Ascending aorta (tissue), 2 donors: ENCODE data around the gene LUZP2. TPM values are rescaled to one million over a fixed set of nuclear protein-coding genes. Genes with fewer than 3 reads are reported as not detected.

Experiments used
- DNase-seq, 2 donors: peaks; one replicate each; pipeline ENCODE4 v3.0.0-alpha.2; 2019; ENCODE audit warnings: low spot score in 2 of 2
- H3K27ac ChIP-seq, 2 donors: fragments of 200-600 bp; sonication (generic); one replicate each; pipeline ENCODE4 v1.5.1; 2016 to 2017; ENCODE audit warnings: mild to moderate bottlenecking in 1 of 2
- H3K27me3 ChIP-seq: fragments of 200-600 bp; sonication (generic); one replicate; pipeline ENCODE4 v1.5.1; 2017
- H3K36me3 ChIP-seq, 2 donors: fragments of 200-600 bp; sonication (generic); one replicate each; pipeline ENCODE4 v1.5.1; 2016
- H3K4me1 ChIP-seq, 2 donors: fragments of 200-600 bp; sonication (generic); one replicate each; pipeline ENCODE4 v1.5.1; 2016 to 2017; ENCODE audit warnings: mild to moderate bottlenecking in 1 of 2
- H3K4me3 ChIP-seq, 2 donors: fragments of 200-600 bp; sonication (generic); one replicate each; pipeline ENCODE4 v1.5.1; 2016 to 2017; ENCODE audit warnings: mild to moderate bottlenecking in 1 of 2
- H3K9me3 ChIP-seq, 2 donors: fragments of 200-600 bp; sonication (generic); one replicate each; pipeline ENCODE4 v1.5.1; 2016
- intact Hi-C: fragments of 100-400 bp; cut with DNase I; formaldehyde crosslinking; loops from one replicate; pipeline ENCODE4 v1.15.1; 2023
- total RNA-seq: library from RNA; depleted of rRNA; stranded (reverse); fragments of >200 nt; gene quantifications from one replicate; pipeline ENCODE4 v1.1.0, GENCODE V29; 2016
- TF ChIP-seq, protein P1 (sequence below), 3 experiments: fragments of 200-600 bp in 2 of 3; fragments of 450-650 bp in 1 of 3; sonication (generic) in 2 of 3; IDR thresholded peaks; one replicate each; pipeline ENCODE4 v1.5.1; 2016 to 2019; ENCODE audit warnings: antibody characterized with exemption in 3 of 3, mild to moderate bottlenecking in 1 of 3, moderate library complexity in 1 of 3

The LUZP2 gene
- total RNA-seq, 1 donor from 2014 or later = 0.11 TPM

DNA sequence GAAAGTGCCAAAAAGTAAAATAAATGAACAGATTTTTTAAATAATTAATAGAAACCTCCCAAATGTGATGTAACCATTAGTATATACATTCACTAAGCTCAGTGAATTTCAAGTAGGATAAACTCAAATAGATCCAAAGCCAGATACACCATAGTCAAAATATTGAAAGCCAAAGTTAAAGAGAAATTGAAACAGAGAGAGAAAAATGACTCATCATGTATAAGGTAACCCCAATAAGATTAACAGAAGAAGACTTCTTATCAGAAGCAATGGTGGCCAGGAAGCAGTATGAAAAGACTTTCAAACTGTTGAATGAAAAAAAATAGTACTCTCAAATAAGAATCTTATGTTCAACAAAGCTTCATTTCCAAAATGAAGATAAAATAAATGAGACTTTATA is 70.5 kb downstream of the LUZP2 start:
- no peaks in the 10 kb centered on the region for H3K4me1 ChIP-seq
- no peak overlapping the region for H3K27ac ChIP-seq
- H3K9me3 ChIP-seq = no peaks in the 10 kb centered on the region
- no peaks in the 10 kb centered on the region for H3K36me3 ChIP-seq
- DNase-seq = no peak
- no peaks in the 10 kb centered on the region for H3K27me3 ChIP-seq
- H3K4me3 ChIP-seq = no peak overlapping the region
- TF ChIP-seq, protein P1, sequence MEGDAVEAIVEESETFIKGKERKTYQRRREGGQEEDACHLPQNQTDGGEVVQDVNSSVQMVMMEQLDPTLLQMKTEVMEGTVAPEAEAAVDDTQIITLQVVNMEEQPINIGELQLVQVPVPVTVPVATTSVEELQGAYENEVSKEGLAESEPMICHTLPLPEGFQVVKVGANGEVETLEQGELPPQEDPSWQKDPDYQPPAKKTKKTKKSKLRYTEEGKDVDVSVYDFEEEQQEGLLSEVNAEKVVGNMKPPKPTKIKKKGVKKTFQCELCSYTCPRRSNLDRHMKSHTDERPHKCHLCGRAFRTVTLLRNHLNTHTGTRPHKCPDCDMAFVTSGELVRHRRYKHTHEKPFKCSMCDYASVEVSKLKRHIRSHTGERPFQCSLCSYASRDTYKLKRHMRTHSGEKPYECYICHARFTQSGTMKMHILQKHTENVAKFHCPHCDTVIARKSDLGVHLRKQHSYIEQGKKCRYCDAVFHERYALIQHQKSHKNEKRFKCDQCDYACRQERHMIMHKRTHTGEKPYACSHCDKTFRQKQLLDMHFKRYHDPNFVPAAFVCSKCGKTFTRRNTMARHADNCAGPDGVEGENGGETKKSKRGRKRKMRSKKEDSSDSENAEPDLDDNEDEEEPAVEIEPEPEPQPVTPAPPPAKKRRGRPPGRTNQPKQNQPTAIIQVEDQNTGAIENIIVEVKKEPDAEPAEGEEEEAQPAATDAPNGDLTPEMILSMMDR (IDR thresholded peaks at IDR 0.05) = no peak
- intact Hi-C loops = no loop called here

DNA sequence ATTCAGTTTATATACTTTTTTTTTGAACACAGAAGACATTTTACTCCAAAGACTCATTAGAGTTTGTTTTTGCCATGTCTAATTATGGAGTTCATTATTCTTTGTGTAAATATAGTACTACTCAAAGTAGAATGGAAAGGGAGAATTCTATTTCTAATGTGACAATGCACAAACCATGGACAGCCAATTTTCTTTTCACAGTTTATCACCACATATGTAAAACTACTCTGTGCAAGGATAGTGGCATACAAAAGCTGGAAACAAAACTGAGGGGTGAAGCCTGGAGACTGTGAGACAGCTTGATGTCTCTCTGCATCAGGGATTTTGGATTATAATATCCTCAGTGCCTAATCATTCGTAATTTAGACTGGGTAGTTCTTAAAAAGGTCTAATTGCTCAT is 75.5 kb downstream of the LUZP2 start:
- Histone ChIP-seq H3K27me3 (no peaks in the 10 kb centered on the region), H3K27ac (no peak overlapping the region), H3K4me1 (no peaks in the 10 kb centered on the region), H3K4me3 (no peak overlapping the region), H3K9me3 (no peaks in the 10 kb centered on the region), H3K36me3 (no peaks in the 10 kb centered on the region)
- intact Hi-C loops = no loop called here
- TF ChIP-seq, protein P1 (IDR thresholded peaks at IDR 0.05) = no peak
- no peak for DNase-seq

DNA sequence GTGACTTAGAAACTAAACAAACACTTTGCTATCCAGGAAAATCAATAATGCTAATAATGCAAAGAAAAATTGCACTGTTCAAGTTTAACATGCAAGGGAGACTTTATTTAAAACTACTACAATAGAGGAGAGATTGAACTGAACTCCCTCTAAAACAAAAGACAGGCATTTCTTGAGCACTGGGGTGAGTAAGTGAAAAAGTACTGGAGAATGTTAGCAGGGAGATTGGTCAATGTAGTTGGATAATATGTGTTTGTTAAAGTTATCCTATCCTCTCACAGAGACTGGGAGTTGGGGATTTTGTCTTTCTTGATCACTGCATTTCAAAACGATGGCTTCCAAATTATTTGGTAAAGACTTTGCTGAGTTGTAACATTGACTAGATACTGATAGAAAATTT is 77.6 kb downstream of the LUZP2 start:
- H3K4me1 ChIP-seq = no peaks in the 10 kb centered on the region
- H3K4me3 ChIP-seq = no peak overlapping the region
- H3K27ac ChIP-seq = no peak overlapping the region
- intact Hi-C loops = no loop called here
- no peak for DNase-seq
- H3K27me3 ChIP-seq = no peaks in the 10 kb centered on the region
- H3K9me3 ChIP-seq = no peaks in the 10 kb centered on the region
- TF ChIP-seq, protein P1 (IDR thresholded peaks at IDR 0.05) = no peak
- no peaks in the 10 kb centered on the region for H3K36me3 ChIP-seq

DNA sequence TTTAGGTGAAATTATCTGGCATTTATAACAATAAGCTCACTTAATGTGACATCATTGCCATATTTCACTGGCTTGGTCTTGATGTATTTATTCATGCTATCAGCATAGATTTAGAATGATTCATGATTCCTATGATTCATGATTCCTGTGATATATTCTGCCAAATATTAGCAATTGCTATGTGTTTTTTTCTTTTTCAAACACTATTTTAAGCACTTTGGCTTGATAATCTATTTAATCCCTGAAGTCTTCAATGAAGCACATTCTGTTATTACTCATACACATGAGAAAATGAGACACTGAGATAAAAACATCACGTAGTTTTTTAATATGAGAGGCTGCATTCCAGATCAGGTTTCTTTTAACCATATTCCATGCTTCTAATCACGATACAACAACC is 78.5 kb downstream of the LUZP2 start:
- Histone ChIP-seq H3K27me3 (no peaks in the 10 kb centered on the region), H3K27ac (no peak overlapping the region), H3K9me3 (no peaks in the 10 kb centered on the region), H3K36me3 (no peaks in the 10 kb centered on the region), H3K4me3 (no peak overlapping the region), H3K4me1 (no peaks in the 10 kb centered on the region)
- no peak for DNase-seq
- intact Hi-C loops = no loop called here
- TF ChIP-seq, protein P1 (IDR thresholded peaks at IDR 0.05) = no peak

DNA sequence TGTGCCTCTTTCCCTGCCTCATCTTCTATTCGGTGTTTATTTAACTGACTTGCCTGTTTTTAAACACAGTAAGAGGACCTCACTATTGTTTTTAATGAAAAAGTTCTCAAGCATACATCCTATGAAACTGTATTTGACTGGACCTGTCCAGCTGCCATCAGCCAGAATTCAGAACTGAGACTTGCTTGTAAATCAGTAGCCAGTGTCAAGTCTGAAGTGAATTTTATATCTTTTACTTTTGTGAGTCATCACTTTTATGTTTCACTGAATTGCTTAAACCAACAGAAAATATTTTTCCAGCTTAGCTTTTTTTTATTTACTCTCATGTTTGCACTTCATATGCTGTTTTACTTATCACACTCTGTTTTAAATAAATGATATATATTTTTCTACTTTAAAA is 88.3 kb downstream of the LUZP2 start:
- Histone ChIP-seq H3K27me3 (no peaks in the 10 kb centered on the region), H3K27ac (no peak overlapping the region), H3K4me1 (no peaks in the 10 kb centered on the region), H3K36me3 (no peaks in the 10 kb centered on the region), H3K4me3 (no peak overlapping the region), H3K9me3 (no peaks in the 10 kb centered on the region)
- TF ChIP-seq, protein P1 (IDR thresholded peaks at IDR 0.05) = no peak
- intact Hi-C loops = no loop called here
- no peak for DNase-seq

DNA sequence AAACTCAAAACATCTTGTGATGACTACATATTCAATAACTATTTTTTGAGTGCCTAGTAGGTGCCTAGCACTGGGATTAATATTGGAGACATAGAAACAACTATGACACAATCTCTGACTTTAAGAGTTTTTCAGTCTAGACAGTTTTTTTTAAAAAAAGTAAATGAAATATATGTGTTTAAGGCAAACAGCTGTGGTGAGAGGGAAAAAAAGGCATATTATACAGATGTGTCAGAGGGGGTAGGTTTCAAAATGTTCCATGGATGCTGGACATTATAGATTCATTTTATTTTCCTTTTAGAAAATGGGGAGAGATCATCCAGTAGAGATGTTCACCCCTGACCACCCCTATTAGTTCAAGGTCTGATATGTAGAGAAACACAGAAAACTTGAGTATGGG is 90.8 kb downstream of the LUZP2 start:
- intact Hi-C loops = no loop called here
- Histone ChIP-seq H3K27me3 (no peaks in the 10 kb centered on the region), H3K4me1 (no peaks in the 10 kb centered on the region), H3K36me3 (no peaks in the 10 kb centered on the region), H3K9me3 (no peaks in the 10 kb centered on the region), H3K27ac (no peak overlapping the region), H3K4me3 (no peak overlapping the region)
- no peak for DNase-seq
- TF ChIP-seq, protein P1 (IDR thresholded peaks at IDR 0.05) = no peak
